Measurements from ENCODE around the gene RFX2. TPM values are rescaled to one million over a fixed set of nuclear protein-coding genes. Genes with fewer than 3 reads are reported as not detected.

Gene RFX2
- total RNA-seq, result 5.2 TPM

- Histone ChIP-seq H3K27me3 (ENCODE audit: control insufficient read depth in 3 of 3, insufficient read depth in 3 of 3, low read length in 3 of 3) (peaks cover 0 to 4% (median 0%) of the 10 kb centered on the region in 3 donors), H3K36me3 (ENCODE audit: control insufficient read depth in 3 of 3, insufficient read depth in 3 of 3, low read length in 3 of 3) (no peaks in the 10 kb centered on the region), H3K9me3 (ENCODE audit: control insufficient read depth in 3 of 3, low read length in 3 of 3) (no peaks in the 10 kb centered on the region), H3K4me3 (ENCODE audit: low read length in 3 of 3) (peak within 1 kb of the TSS; percentile 73 to 78 (median 75)), H3K4me1 (ENCODE audit: control insufficient read depth in 3 of 3, insufficient read depth in 3 of 3, low read length in 3 of 3) (peaks cover 13 to 16% (median 14%) of the 10 kb centered on the region in 3 donors), H3K27ac (ENCODE audit: low read depth, low read length) (peak within 1 kb of the TSS; percentile 75), H3K9ac (ENCODE audit: low read depth in 1 of 3, low read length in 3 of 3) (peak within 1 kb of the TSS; percentile 75 to 87 (median 81))
Measured at GRCh38 chr19:6110360-6110977, at the start of gene RFX2. Gene RFX2 (minus strand): TSS chr19:6110500. CDS start chr19:6047496, 63,004 bp downstream.

- Histone ChIP-seq H3K9me3 (ENCODE audit: control insufficient read depth in 3 of 3, low read length in 3 of 3) (peaks cover 0 to 3% (median 0%) of the 10 kb centered on the region in 3 donors), H3K36me3 (ENCODE audit: control insufficient read depth in 3 of 3, insufficient read depth in 3 of 3, low read length in 3 of 3) (no peaks in the 10 kb centered on the region), H3K9ac (ENCODE audit: low read depth in 1 of 3, low read length in 3 of 3) (no peak overlapping the region), H3K4me3 (ENCODE audit: low read length in 3 of 3) (no peak overlapping the region), H3K4me1 (ENCODE audit: control insufficient read depth in 3 of 3, insufficient read depth in 3 of 3, low read length in 3 of 3) (no peaks in the 10 kb centered on the region), H3K27ac (ENCODE audit: low read depth, low read length) (no peak overlapping the region), H3K27me3 (ENCODE audit: control insufficient read depth in 3 of 3, insufficient read depth in 3 of 3, low read length in 3 of 3) (no peaks in the 10 kb centered on the region)
Measured at GRCh38 chr19:6156033-6156432, 45.7 kb upstream of the RFX2 start.

- H3K27ac ChIP-seq (ENCODE audit: low read depth, low read length), result no peak overlapping the region
- no peaks in the 10 kb centered on the region for H3K27me3 ChIP-seq (ENCODE audit: control insufficient read depth in 3 of 3, insufficient read depth in 3 of 3, low read length in 3 of 3)
- H3K9ac ChIP-seq (ENCODE audit: low read depth in 1 of 3, low read length in 3 of 3), result no peak overlapping the region
- no peaks in the 10 kb centered on the region for H3K36me3 ChIP-seq (ENCODE audit: control insufficient read depth in 3 of 3, insufficient read depth in 3 of 3, low read length in 3 of 3)
- H3K4me1 ChIP-seq (ENCODE audit: control insufficient read depth in 3 of 3, insufficient read depth in 3 of 3, low read length in 3 of 3), result no peaks in the 10 kb centered on the region
- H3K4me3 ChIP-seq (ENCODE audit: low read length in 3 of 3), result no peak overlapping the region
- peaks cover 0 to 6% (median 0%) of the 10 kb centered on the region in 3 donors for H3K9me3 ChIP-seq (ENCODE audit: control insufficient read depth in 3 of 3, low read length in 3 of 3)
Measured at GRCh38 chr19:6150289-6150688, 40.0 kb upstream of the RFX2 start.

- H3K27me3 ChIP-seq (ENCODE audit: control insufficient read depth in 3 of 3, insufficient read depth in 3 of 3, low read length in 3 of 3), result no peaks in the 10 kb centered on the region
- H3K4me1 ChIP-seq (ENCODE audit: control insufficient read depth in 3 of 3, insufficient read depth in 3 of 3, low read length in 3 of 3), result no peaks in the 10 kb centered on the region
- H3K9me3 ChIP-seq (ENCODE audit: control insufficient read depth in 3 of 3, low read length in 3 of 3), result peaks cover 0 to 2% (median 0%) of the 10 kb centered on the region in 3 donors
- H3K4me3 ChIP-seq (ENCODE audit: low read length in 3 of 3), result no peak overlapping the region
- no peak overlapping the region for H3K27ac ChIP-seq (ENCODE audit: low read depth, low read length)
- H3K36me3 ChIP-seq (ENCODE audit: control insufficient read depth in 3 of 3, insufficient read depth in 3 of 3, low read length in 3 of 3), result no peaks in the 10 kb centered on the region
- H3K9ac ChIP-seq (ENCODE audit: low read depth in 1 of 3, low read length in 3 of 3), result no peak overlapping the region
Measured at GRCh38 chr19:6141217-6141616, 30.9 kb upstream of the RFX2 start.

- Histone ChIP-seq H3K27me3 (ENCODE audit: control insufficient read depth in 3 of 3, insufficient read depth in 3 of 3, low read length in 3 of 3) (peaks cover 0 to 3% (median 0%) of the 10 kb centered on the region in 3 donors), H3K9ac (ENCODE audit: low read depth in 1 of 3, low read length in 3 of 3) (no peak overlapping the region), H3K36me3 (ENCODE audit: control insufficient read depth in 3 of 3, insufficient read depth in 3 of 3, low read length in 3 of 3) (no peaks in the 10 kb centered on the region), H3K4me3 (ENCODE audit: low read length in 3 of 3) (no peak overlapping the region), H3K9me3 (ENCODE audit: control insufficient read depth in 3 of 3, low read length in 3 of 3) (peaks cover 0 to 2% (median 0%) of the 10 kb centered on the region in 3 donors), H3K27ac (ENCODE audit: low read depth, low read length) (no peak overlapping the region), H3K4me1 (ENCODE audit: control insufficient read depth in 3 of 3, insufficient read depth in 3 of 3, low read length in 3 of 3) (no peaks in the 10 kb centered on the region)
Measured at GRCh38 chr19:6138511-6138910, 28.2 kb upstream of the RFX2 start.

GRCh38 chr19:6138066-6138465 is 27.8 kb upstream of the RFX2 start:
- no peak overlapping the region for H3K27ac ChIP-seq (ENCODE audit: low read depth, low read length)
- H3K9me3 ChIP-seq (ENCODE audit: control insufficient read depth in 3 of 3, low read length in 3 of 3), result peaks cover 0 to 2% (median 0%) of the 10 kb centered on the region in 3 donors
- no peak overlapping the region for H3K4me3 ChIP-seq (ENCODE audit: low read length in 3 of 3)
- peaks cover 0 to 8% (median 0%) of the 10 kb centered on the region in 3 donors for H3K27me3 ChIP-seq (ENCODE audit: control insufficient read depth in 3 of 3, insufficient read depth in 3 of 3, low read length in 3 of 3)
- no peaks in the 10 kb centered on the region for H3K36me3 ChIP-seq (ENCODE audit: control insufficient read depth in 3 of 3, insufficient read depth in 3 of 3, low read length in 3 of 3)
- no peaks in the 10 kb centered on the region for H3K4me1 ChIP-seq (ENCODE audit: control insufficient read depth in 3 of 3, insufficient read depth in 3 of 3, low read length in 3 of 3)
- H3K9ac ChIP-seq (ENCODE audit: low read depth in 1 of 3, low read length in 3 of 3), result no peak overlapping the region

GRCh38 chr19:6133231-6133630 is 22.9 kb upstream of the RFX2 start:
- Histone ChIP-seq H3K27me3 (ENCODE audit: control insufficient read depth in 3 of 3, insufficient read depth in 3 of 3, low read length in 3 of 3) (peaks cover 6 to 17% (median 8%) of the 10 kb centered on the region in 3 donors), H3K9me3 (ENCODE audit: control insufficient read depth in 3 of 3, low read length in 3 of 3) (no peaks in the 10 kb centered on the region), H3K27ac (ENCODE audit: low read depth, low read length) (no peak overlapping the region), H3K4me3 (ENCODE audit: low read length in 3 of 3) (no peak overlapping the region), H3K9ac (ENCODE audit: low read depth in 1 of 3, low read length in 3 of 3) (no peak overlapping the region), H3K4me1 (ENCODE audit: control insufficient read depth in 3 of 3, insufficient read depth in 3 of 3, low read length in 3 of 3) (no peaks in the 10 kb centered on the region), H3K36me3 (ENCODE audit: control insufficient read depth in 3 of 3, insufficient read depth in 3 of 3, low read length in 3 of 3) (no peaks in the 10 kb centered on the region)

- peaks cover 0 to 3% (median 0%) of the 10 kb centered on the region in 3 donors for H3K9me3 ChIP-seq (ENCODE audit: control insufficient read depth in 3 of 3, low read length in 3 of 3)
- H3K27ac ChIP-seq (ENCODE audit: low read depth, low read length), result no peak overlapping the region
- no peak overlapping the region for H3K4me3 ChIP-seq (ENCODE audit: low read length in 3 of 3)
- H3K9ac ChIP-seq (ENCODE audit: low read depth in 1 of 3, low read length in 3 of 3), result no peak overlapping the region
- H3K4me1 ChIP-seq (ENCODE audit: control insufficient read depth in 3 of 3, insufficient read depth in 3 of 3, low read length in 3 of 3), result no peaks in the 10 kb centered on the region
- no peaks in the 10 kb centered on the region for H3K36me3 ChIP-seq (ENCODE audit: control insufficient read depth in 3 of 3, insufficient read depth in 3 of 3, low read length in 3 of 3)
- peaks cover 6 to 17% (median 8%) of the 10 kb centered on the region in 3 donors for H3K27me3 ChIP-seq (ENCODE audit: control insufficient read depth in 3 of 3, insufficient read depth in 3 of 3, low read length in 3 of 3)
Measured at GRCh38 chr19:6132482-6132881, 22.2 kb upstream of the RFX2 start.

GRCh38 chr19:6127716-6128335 is 17.5 kb upstream of the RFX2 start:
- Histone ChIP-seq H3K36me3 (ENCODE audit: control insufficient read depth in 3 of 3, insufficient read depth in 3 of 3, low read length in 3 of 3) (no peaks in the 10 kb centered on the region), H3K9me3 (ENCODE audit: control insufficient read depth in 3 of 3, low read length in 3 of 3) (peaks cover 0 to 3% (median 0%) of the 10 kb centered on the region in 3 donors), H3K4me1 (ENCODE audit: control insufficient read depth in 3 of 3, insufficient read depth in 3 of 3, low read length in 3 of 3) (no peaks in the 10 kb centered on the region), H3K27me3 (ENCODE audit: control insufficient read depth in 3 of 3, insufficient read depth in 3 of 3, low read length in 3 of 3) (peaks cover 6 to 8% (median 7%) of the 10 kb centered on the region in 3 donors), H3K9ac (ENCODE audit: low read depth in 1 of 3, low read length in 3 of 3) (no peak overlapping the region), H3K4me3 (ENCODE audit: low read length in 3 of 3) (no peak overlapping the region), H3K27ac (ENCODE audit: low read depth, low read length) (no peak overlapping the region)

- Histone ChIP-seq H3K4me3 (ENCODE audit: low read length in 3 of 3) (no peak overlapping the region), H3K36me3 (ENCODE audit: control insufficient read depth in 3 of 3, insufficient read depth in 3 of 3, low read length in 3 of 3) (no peaks in the 10 kb centered on the region), H3K9me3 (ENCODE audit: control insufficient read depth in 3 of 3, low read length in 3 of 3) (peaks cover 0 to 3% (median 0%) of the 10 kb centered on the region in 3 donors)
Measured at GRCh38 chr19:6126335-6126974, 16.2 kb upstream of the RFX2 start.

More at GRCh38 chr19:6126335-6126974, 16.2 kb upstream of the RFX2 start:
- H3K9ac ChIP-seq (ENCODE audit: low read depth in 1 of 3, low read length in 3 of 3), result no peak overlapping the region
- H3K27me3 ChIP-seq (ENCODE audit: control insufficient read depth in 3 of 3, insufficient read depth in 3 of 3, low read length in 3 of 3), result peaks cover 0 to 6% (median 3%) of the 10 kb centered on the region in 3 donors
- H3K27ac ChIP-seq (ENCODE audit: low read depth, low read length), result no peak overlapping the region
- no peaks in the 10 kb centered on the region for H3K4me1 ChIP-seq (ENCODE audit: control insufficient read depth in 3 of 3, insufficient read depth in 3 of 3, low read length in 3 of 3)

Data from skeletal muscle tissue (tissue), 4 donors.